H1 (cell line): ENCODE results near the gene ADCYAP1. TPM values are rescaled to one million over a fixed set of nuclear protein-coding genes. Genes with fewer than 3 reads are reported as not detected.

ENCODE experiments used
- CTCF ChIA-PET: fragments of 300-600 bp; sonication (Branson Sonifier 250); formaldehyde crosslinking; loops from one replicate; lab custom pipeline; 2021; ENCODE audit not compliant: partially characterized antibody; lab: Charles Lee
- POLR2A ChIA-PET: fragments of 300-600 bp; sonication (Branson Sonifier 250); formaldehyde crosslinking; loops from one replicate; lab custom pipeline; 2021; ENCODE audit warnings: inconsistent platforms; ENCODE audit not compliant: partially characterized antibody; lab: Charles Lee
- DNase-seq, 2 experiments: peaks; one replicate each; pipeline versions ENCODE4 v3.0.0 to v3.0.0-alpha.2; 2010 to 2022; ENCODE audit warnings: low spot score in 2 of 2, low read depth in 1 of 2, mixed read lengths in 1 of 2
- FAIRE-seq: peaks from 2 replicates; lab custom pipeline; 2011; peaks lifted over from hg19 to GRCh38; lab: Jason Lieb, UNC
- H2AFZ ChIP-seq: 2 replicates; pipeline ENCODE4 v1.8.1; 2012; ENCODE audit warnings: low read length, inconsistent platforms
- H2AK5ac ChIP-seq: 2 replicates; pipeline ENCODE4 v1.6.1; 2013; ENCODE audit warnings: low read depth, low read length
- H2BK120ac ChIP-seq: replicated peaks from 2 replicates; pipeline ENCODE3; 2013; ENCODE audit warnings: low read depth, low read length, inconsistent platforms
- H2BK12ac ChIP-seq: 2 replicates; pipeline ENCODE4 v1.6.1; 2013; ENCODE audit warnings: low read depth, low read length
- H2BK15ac ChIP-seq: 2 replicates; pipeline ENCODE4 v1.6.1; 2013; ENCODE audit warnings: low read length
- H2BK20ac ChIP-seq: 2 replicates; pipeline ENCODE4 v1.6.1; 2013; ENCODE audit warnings: low read length
- H2BK5ac ChIP-seq: 2 replicates; pipeline ENCODE4 v1.6.1; 2013; ENCODE audit warnings: low read depth, low read length
- H3K14ac ChIP-seq: 2 replicates; pipeline ENCODE4 v1.6.1; 2013; ENCODE audit warnings: inconsistent platforms; ENCODE audit not compliant: insufficient read length
- H3K18ac ChIP-seq: 2 replicates; pipeline ENCODE4 v1.6.1; 2013; ENCODE audit warnings: low read length; ENCODE audit errors: extremely low read depth
- H3K23ac ChIP-seq: 2 replicates; pipeline ENCODE4 v1.6.1; 2013; ENCODE audit warnings: inconsistent platforms; ENCODE audit not compliant: insufficient read length
- H3K23me2 ChIP-seq: 2 replicates; pipeline ENCODE4 v1.6.1; 2013; ENCODE audit warnings: low read depth, low read length
- H3K27ac ChIP-seq: 2 replicates; pipeline ENCODE4 v1.6.1; 2011; ENCODE audit warnings: low read depth, low read length, inconsistent platforms
- H3K27me3 ChIP-seq, 4 experiments: replicated peaks in 1 of 4; 1 replicate in 1 of 4; 2 replicates in 3 of 4; pipeline versions ENCODE4 v1.6.1 to v1.8.1; 2011 to 2013; ENCODE audit warnings: low read length in 3 of 4, mild to moderate bottlenecking in 3 of 4, inconsistent platforms in 2 of 4, mixed read lengths in 2 of 4, moderate library complexity in 1 of 4; ENCODE audit not compliant: control insufficient read depth in 3 of 4, insufficient read depth in 3 of 4; ENCODE audit errors: extremely low read depth in 1 of 4
- H3K36me3 ChIP-seq, 4 experiments: 2 replicates each; pipeline versions ENCODE4 v1.6.1 to v1.8.1; 2011 to 2013; ENCODE audit warnings: mild to moderate bottlenecking in 4 of 4, low read length in 3 of 4, moderate library complexity in 2 of 4, control low read depth in 1 of 4, inconsistent platforms in 1 of 4; ENCODE audit not compliant: insufficient read depth in 4 of 4, control insufficient read depth in 2 of 4
- H3K4ac ChIP-seq: replicated peaks from 2 replicates; pipeline ENCODE3; 2013; ENCODE audit warnings: low read length, low read depth, mixed read lengths, inconsistent platforms; ENCODE audit not compliant: insufficient read length
- H3K4me1 ChIP-seq, 4 experiments: replicated peaks in 1 of 4; 1 replicate in 1 of 4; 2 replicates in 3 of 4; pipeline versions ENCODE4 v1.6.1 to v1.8.1; 2011 to 2013; ENCODE audit warnings: low read length in 3 of 4, inconsistent platforms in 2 of 4, mixed read lengths in 1 of 4; ENCODE audit not compliant: insufficient read depth in 4 of 4, control insufficient read depth in 3 of 4
- H3K4me2 ChIP-seq, 2 experiments: 2 replicates each; pipeline versions ENCODE4 v1.6.1 to v1.8.1; 2011 to 2013; ENCODE audit warnings: low read depth in 2 of 2, low read length in 2 of 2, control low read depth in 1 of 2, inconsistent platforms in 1 of 2, mild to moderate bottlenecking in 1 of 2; ENCODE audit not compliant: insufficient read depth in 1 of 2
- H3K4me3 ChIP-seq, 4 experiments: fragments of 200-600, 300-600 bp in 1 of 4; sonication (generic), shearing (Covaris generic), sonication (Bioruptor Twin) in 1 of 4; 2 replicates each; pipeline versions ENCODE4 v1.5.1 to v1.8.1; 2011 to 2016; ENCODE audit warnings: low read length in 4 of 4, low read depth in 3 of 4, control low read depth in 2 of 4, inconsistent platforms in 2 of 4, mild to moderate bottlenecking in 2 of 4, mixed read lengths in 1 of 4, moderate library complexity in 1 of 4; ENCODE audit not compliant: insufficient read depth in 2 of 4; ENCODE audit errors: extremely low read depth in 1 of 4
- H3K56ac ChIP-seq: replicated peaks from 2 replicates; pipeline ENCODE3; 2013; ENCODE audit warnings: low read depth, mild to moderate bottlenecking, mixed read lengths, low read length, inconsistent platforms; ENCODE audit not compliant: insufficient read length
- H3K79me1 ChIP-seq: 2 replicates; pipeline ENCODE4 v1.6.1; 2013; ENCODE audit warnings: low read depth, low read length, control low read depth
- H3K79me2 ChIP-seq, 2 experiments: 2 replicates each; pipeline versions ENCODE4 v1.6.1 to v1.8.1; 2012 to 2013; ENCODE audit warnings: low read length in 2 of 2, mild to moderate bottlenecking in 2 of 2, inconsistent platforms in 1 of 2; ENCODE audit not compliant: insufficient read depth in 2 of 2, control insufficient read depth in 1 of 2
- H3K9ac ChIP-seq, 4 experiments: replicated peaks in 1 of 4; 1 replicate in 1 of 4; 2 replicates in 3 of 4; pipeline versions ENCODE4 v1.6.1 to v1.8.1; 2011 to 2013; ENCODE audit warnings: low read depth in 3 of 4, low read length in 3 of 4, control low read depth in 2 of 4, mild to moderate bottlenecking in 2 of 4, moderate library complexity in 2 of 4, inconsistent platforms in 1 of 4; ENCODE audit errors: extremely low read depth in 1 of 4
- H3K9me3 ChIP-seq, 2 experiments: 2 replicates each; pipeline versions ENCODE4 v1.6.1 to v1.8.1; 2012 to 2013; ENCODE audit warnings: mild to moderate bottlenecking in 2 of 2, moderate library complexity in 2 of 2, control low read depth in 1 of 2, inconsistent platforms in 1 of 2, low read depth in 1 of 2, low read length in 1 of 2, mixed read lengths in 1 of 2; ENCODE audit not compliant: insufficient read depth in 2 of 2
- H4K20me1 ChIP-seq, 2 experiments: replicated peaks in 1 of 2; 2 replicates each; pipeline versions ENCODE3 to v1.8.1; 2011 to 2013; ENCODE audit warnings: inconsistent platforms in 2 of 2, low read length in 2 of 2, mild to moderate bottlenecking in 1 of 2; ENCODE audit not compliant: insufficient read depth in 2 of 2, control insufficient read depth in 1 of 2
- H4K5ac ChIP-seq: 2 replicates; pipeline ENCODE4 v1.6.1; 2013; ENCODE audit warnings: low read length, low read depth, mixed read lengths, inconsistent platforms; ENCODE audit not compliant: insufficient read length
- H4K8ac ChIP-seq: 2 replicates; pipeline ENCODE4 v1.8.0; 2013; ENCODE audit warnings: mild to moderate bottlenecking, moderate library complexity, low read length, inconsistent platforms; ENCODE audit not compliant: insufficient read depth; ENCODE audit errors: extremely low read depth
- H4K91ac ChIP-seq: replicated peaks from 2 replicates; pipeline ENCODE3; 2013; ENCODE audit warnings: low read length, mixed read lengths, inconsistent platforms; ENCODE audit not compliant: insufficient read length
- ASH2L ChIP-seq: fragments of 200-600, 300-600 bp; sonication (generic); IDR thresholded peaks from one replicate; pipeline ENCODE4 v1.7.1; 2017; ENCODE audit warnings: low read length
- CTBP2 ChIP-seq: IDR thresholded peaks from 2 replicates; pipeline ENCODE4 v1.7.0; 2011; ENCODE audit warnings: borderline replicate concordance, mild to moderate bottlenecking, moderate library complexity, mixed read lengths, low read length; ENCODE audit not compliant: insufficient read depth, insufficient read length
- GTF2F1 ChIP-seq: IDR thresholded peaks from 2 replicates; pipeline ENCODE4 v1.6.1; 2012; ENCODE audit warnings: low read depth, low read length, improper control_type of control experiment, borderline replicate concordance
- JUND ChIP-seq: IDR thresholded peaks from 2 replicates; pipeline ENCODE4 v1.6.1; 2011; ENCODE audit warnings: mild to moderate bottlenecking, improper control_type of control experiment, low read length
- WGBS, 2 experiments: shearing (Covaris generic) in 1 of 2; methylation state at CpG; one replicate each; pipeline versions ENCODE4 v1.1.6 to v1.1.7; 2013 to 2015; ENCODE audit warnings: low lambda C conversion rate in 2 of 2, mixed read lengths in 2 of 2, inconsistent platforms in 1 of 2, low coverage in 1 of 2, missing lambda C conversion rate in 1 of 2; ENCODE audit not compliant: insufficient replicate concordance in 2 of 2, insufficient coverage in 1 of 2, insufficient read length in 1 of 2; ENCODE audit errors: extremely low coverage in 1 of 2, missing lambda C conversion rate in 1 of 2; 5-methylcytosine and 5-hydroxymethylcytosine counted together
- polyA plus RNA-seq, 7 experiments: library from polyadenylated mRNA; depleted of rRNA in 3 of 7; stranded (reverse) in 5 of 7; unstranded in 2 of 7; fragments of >200 nt in 5 of 7; fragments of 200-250 nt in 2 of 7; gene quantifications; 1 replicate in 5 of 7; 2 replicates in 1 of 7; 4 replicates in 1 of 7; pipeline versions ENCODE4 v1.2.1 to v1.2.3, GENCODE V29; 2011 to 2013; ENCODE audit warnings: missing spikeins in 2 of 7, mixed read lengths in 2 of 7
- total RNA-seq: library from RNA; stranded (reverse); fragmentation: NEBNext Ultra II Directional; extraction: Animal tissue kit (Norgen Biotek cat#: 25700); gene quantifications from 2 replicates; pipeline ENCODE4 v1.2.1, GENCODE V29; 2021

ADCYAP1 gene
- total and polyA plus RNA-seq, 2 of the 8 experiments (the other 6 are each of a cell fraction or from before 2014, with no cell fraction given) = 0.02 TPM; not detected in 1

GRCh38 chr18:886076-886475 lies 18.6 kb upstream of the ADCYAP1 start:
- H2BK12ac ChIP-seq = no peak overlapping the region
- no peak overlapping the region for H3K23ac ChIP-seq
- no peak overlapping the region for H3K18ac ChIP-seq
- no peak overlapping the region for H2AK5ac ChIP-seq
- H4K5ac ChIP-seq = no peak overlapping the region
- no peak overlapping the region for H3K14ac ChIP-seq
- H3K9ac ChIP-seq = no peak overlapping the region
- no peaks in the 10 kb centered on the region; a peak in 1 of 7 replicates for H3K27me3 ChIP-seq
- no peak overlapping the region for H3K4me3 ChIP-seq
- H3K27ac ChIP-seq = no peak overlapping the region
- H3K4me2 ChIP-seq = no peak overlapping the region
- no peaks in the 10 kb centered on the region for H3K36me3 ChIP-seq
- no peak overlapping the region for H2BK5ac ChIP-seq
- ChIA-PET CTCF (interaction anchor here (1.3 kb wide), 1 partner anchor 15 kb away, joined by 6 read pairs; no protein-coding TSS in a partner anchor), POLR2A (no interaction called here)
- no peak for DNase-seq
- no peaks in the 10 kb centered on the region for H3K9me3 ChIP-seq
- H3K4me1 ChIP-seq = no peaks in the 10 kb centered on the region
- no peak overlapping the region for H3K4ac ChIP-seq
- no peak overlapping the region for H4K91ac ChIP-seq
- no peaks in the 10 kb centered on the region for H3K79me2 ChIP-seq
- WGBS, 2 experiments = 90% methylated on average over 1 of the region's 1 CpG; no CpG with 5 or more reads in 1 of the 2 experiments
- no peak overlapping the region for H2BK120ac ChIP-seq
- H3K56ac ChIP-seq = no peak overlapping the region
- no peak for FAIRE-seq
- H4K20me1 ChIP-seq = no peaks in the 10 kb centered on the region
- H2BK15ac ChIP-seq = no peak overlapping the region
- no peak overlapping the region for H4K8ac ChIP-seq
- no peak overlapping the region for H2AFZ ChIP-seq
- no peaks in the 10 kb centered on the region for H3K79me1 ChIP-seq
- no peaks in the 10 kb centered on the region; the same call in 1 of the 2 replicates for H3K23me2 ChIP-seq
- no peak overlapping the region for H2BK20ac ChIP-seq
- TF ChIP-seq ASH2L = no peak
- TF ChIP-seq JUND = no peak
- TF ChIP-seq CTBP2 = no peak
- TF ChIP-seq GTF2F1 = no peak
